Activated CD8-positive, alpha-beta memory T cell treated with anti-CD3 and anti-CD28 coated beads for 24 hours (primary cell): ENCODE data around the gene LLGL2.
A peak's percentile ranks its signal among the peaks of the same experiment; 100 is the strongest.
"Not testable (repeated sequence)": the region's sequence is repeated elsewhere in the genome, so short reads cannot be mapped to it uniquely, and the experiment has no call there.

Experiments
- DNase-seq: peaks from one replicate; pipeline ENCODE4 v3.0.0-alpha.2; 2020

LLGL2 gene

DNA sequence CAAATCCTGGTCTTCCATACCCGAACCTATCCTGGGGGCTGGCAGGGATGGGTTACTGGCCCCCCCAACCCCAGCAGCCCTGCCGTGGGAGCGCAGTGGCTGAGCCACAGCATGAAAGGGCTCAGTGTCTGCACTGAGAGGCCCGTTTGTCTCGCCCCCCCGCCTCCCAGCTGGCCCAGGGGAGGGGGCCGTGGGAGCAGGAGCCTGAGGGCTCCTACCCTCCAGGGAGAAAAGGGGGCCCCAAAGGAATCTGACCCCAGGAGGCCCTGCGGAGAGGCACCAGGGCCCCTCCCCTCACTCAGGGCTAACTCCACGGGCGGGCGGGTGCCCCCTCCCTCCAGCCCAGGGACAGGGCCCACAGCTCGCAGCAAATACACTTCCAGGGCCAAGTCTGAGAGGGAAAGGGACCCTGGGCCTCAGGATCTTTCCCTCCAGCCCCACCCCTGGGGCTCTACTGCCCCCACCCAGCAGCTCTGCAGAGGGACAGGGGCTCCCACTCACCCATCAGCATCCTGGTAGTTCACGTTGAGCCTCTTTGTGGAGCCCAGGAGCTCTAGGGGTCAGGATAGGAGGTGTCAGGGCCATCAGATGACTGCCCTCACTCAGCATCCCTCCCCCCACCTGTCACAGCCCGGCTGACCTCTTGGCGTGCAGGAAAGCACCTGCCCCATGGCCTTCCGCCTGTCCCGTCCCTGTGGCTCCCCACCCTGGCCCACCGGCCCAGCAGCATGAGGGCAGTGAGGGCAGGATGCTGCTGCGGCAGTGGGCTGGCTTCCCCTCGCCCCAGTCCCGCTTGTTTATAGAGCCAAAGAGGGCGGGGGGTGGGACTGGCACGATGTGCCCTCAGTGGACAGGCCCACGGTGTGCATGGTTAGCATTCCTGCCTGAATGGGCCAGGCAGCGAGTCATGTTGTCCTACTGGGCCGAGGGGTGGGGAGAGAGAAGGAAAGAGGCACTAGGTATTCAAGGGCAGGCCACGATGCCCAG lies 17.5 kb upstream of the LLGL2 start:
- no peak for DNase-seq

DNA sequence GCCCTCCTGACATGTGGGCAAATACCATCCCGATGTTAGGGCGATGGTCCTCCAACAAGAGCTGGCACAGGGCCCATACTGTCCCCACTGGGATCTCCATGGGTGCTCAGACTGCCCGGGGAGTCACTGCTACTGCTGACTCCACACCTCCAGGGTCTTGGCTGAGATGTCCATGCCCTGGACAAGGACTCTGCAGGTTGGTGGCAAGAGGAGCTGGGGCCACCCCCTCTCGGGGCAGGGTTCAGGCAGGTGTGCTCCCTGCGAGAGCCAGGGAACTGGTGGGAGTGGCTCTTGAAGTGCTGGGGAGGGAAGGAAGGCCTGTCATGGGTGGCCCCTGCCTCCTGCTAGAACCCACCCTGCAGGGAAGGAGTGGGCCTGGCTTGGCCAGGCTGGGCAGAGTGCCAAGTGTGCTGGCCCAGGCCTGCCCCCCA lies 16.6 kb upstream of the LLGL2 start:
- DNase-seq, result no peak

DNA sequence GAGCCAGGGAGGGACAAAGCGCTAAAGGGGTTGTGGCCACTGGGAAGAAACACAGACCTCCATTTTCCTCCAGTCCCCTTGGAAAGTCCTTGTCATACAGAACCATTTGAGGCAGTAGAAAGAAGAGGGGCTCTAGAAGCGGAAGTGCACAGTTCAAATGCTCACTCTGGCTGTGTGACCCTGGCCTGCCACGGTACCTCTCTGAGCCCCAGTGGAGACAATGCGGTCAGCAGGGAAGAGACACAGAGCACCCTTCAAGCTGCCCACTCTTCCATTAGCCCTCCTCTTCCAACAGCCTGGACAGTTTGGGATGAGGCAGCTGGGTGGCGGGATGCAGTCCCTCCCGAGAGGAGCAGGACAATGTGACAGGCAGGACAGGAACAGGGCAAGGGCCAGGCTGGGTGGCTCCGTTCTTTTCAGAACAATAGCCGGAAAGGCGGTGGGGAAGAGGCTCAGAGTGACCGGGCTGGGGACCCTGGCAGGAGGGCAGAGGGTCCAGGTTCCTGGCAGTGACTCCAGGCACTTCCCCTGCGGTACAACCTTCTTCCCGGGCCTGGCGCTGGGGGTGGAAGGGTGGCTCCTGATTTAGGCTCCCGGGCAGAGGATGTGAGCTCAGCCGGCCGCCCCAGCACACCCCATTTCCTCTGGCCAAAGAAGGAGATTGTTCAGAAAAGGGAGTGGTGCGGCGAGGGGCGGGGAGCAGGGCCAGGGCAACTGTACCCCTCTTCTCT lies 15.8 kb upstream of the LLGL2 start:
- no peak for DNase-seq

DNA sequence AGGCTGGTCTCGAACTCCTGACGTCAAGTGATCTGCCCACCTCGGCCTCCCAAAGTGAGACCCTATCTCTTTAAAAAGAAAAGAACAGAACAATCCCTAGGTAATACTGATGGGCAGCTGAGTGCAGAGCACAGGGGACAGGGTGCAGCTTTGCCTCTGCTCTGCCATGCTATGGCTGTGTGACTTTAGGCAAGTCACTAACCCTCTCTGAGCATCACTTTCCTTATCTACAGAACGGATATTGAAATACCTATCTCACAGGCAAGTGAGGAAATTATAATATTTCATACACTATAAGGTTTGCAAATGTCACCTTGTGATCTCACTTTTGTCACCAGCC lies 14.3 kb upstream of the LLGL2 start:
- DNase-seq, result no peak

DNA sequence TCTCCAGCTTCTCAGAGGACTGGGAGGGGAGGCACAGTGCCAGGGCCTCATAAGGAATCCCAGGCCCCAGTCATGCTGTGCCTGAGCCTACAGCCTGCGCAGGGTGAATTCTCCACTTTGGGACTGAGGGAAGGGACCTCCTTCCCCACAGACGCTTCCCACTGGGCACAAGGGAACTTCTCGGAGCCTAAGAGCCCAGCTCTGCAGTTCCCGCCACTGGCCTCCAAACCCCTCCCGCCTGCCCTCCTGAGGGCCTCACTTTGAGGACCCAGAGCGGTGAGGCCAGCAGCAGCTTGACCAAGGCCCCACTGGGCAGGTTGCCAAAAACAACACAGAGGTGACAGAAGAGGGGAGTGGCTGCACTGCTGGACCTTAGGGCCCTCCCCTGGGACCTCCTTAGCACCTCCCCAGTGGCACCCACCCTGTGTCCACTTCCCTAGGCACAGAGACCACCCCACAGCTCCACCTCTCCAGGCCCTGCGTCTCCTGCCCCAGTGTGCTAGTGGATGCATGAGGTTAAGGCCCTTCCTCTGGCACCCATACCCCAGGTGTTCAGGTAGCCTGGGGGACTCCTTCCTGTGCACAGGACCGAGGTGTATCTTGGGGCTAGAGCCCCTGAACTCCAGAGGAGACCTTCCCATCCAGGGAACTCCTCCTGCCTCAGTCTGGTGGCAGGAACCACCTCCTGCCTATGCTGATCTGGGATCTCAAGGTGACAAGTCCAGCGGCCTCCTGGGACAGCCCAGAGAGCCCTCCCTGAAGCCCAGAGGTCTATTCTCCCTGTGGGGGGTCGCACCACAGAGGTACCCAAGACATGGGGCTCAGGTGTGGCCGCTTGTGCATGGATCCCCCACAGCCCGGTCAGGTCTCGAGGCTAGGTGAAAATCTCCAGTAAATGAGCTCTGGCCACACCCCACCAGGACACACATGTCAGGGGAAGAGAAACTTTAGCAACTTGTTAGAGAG lies 13.6 kb upstream of the LLGL2 start:
- no peak for DNase-seq

DNA sequence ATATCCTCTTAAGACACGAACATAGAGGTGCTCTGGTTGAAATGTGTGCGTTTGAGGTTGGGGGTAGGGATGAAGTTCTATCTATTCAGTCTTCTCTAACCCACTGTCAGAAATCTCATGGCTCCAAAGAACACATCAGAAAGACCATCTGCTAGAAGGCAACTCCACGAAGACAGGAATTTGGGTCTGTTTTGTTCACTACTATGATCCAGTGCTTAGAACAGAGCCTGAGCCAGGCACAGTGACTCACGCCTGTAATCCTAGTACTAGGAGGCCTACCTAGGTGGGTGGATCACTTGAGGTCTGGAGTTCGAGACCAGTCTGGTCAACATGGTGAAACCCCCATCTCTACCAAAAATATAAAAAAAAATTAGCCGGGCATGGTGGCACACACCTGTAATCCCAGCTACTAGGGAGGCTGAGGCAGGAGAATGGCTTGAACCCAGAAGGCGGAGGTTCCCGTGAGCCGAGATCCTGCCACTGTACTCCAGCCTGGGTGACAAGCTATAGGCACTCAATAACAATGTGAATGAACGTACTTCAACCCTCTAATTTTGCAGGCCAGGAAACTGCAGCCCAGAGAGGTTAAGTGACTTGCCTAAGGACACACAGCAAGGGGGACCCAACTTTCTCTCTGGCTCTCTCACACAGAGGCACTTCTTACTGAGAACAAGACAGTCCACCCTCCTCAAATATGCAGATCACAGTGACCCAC lies 12.4 kb upstream of the LLGL2 start:
- DNase-seq, result no peak

DNA sequence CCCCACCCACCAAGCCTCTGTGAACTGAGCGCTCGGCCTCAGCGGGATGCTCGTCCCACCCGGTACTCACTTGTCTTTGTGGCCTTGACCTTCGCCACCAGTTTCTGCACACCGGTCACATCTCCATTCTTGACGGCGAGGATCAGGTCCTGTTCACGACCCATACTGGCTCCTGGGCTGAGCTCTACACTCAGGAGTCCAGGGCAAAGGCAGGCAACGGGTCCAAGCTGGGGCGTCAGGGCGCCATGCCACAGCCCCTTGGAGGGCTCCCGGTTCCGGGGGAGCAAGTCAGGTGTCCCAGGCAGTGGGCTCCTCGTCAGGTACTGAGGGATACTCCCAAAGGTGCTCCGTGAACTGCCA lies 11.9 kb upstream of the LLGL2 start:
- DNase-seq, result no peak

DNA sequence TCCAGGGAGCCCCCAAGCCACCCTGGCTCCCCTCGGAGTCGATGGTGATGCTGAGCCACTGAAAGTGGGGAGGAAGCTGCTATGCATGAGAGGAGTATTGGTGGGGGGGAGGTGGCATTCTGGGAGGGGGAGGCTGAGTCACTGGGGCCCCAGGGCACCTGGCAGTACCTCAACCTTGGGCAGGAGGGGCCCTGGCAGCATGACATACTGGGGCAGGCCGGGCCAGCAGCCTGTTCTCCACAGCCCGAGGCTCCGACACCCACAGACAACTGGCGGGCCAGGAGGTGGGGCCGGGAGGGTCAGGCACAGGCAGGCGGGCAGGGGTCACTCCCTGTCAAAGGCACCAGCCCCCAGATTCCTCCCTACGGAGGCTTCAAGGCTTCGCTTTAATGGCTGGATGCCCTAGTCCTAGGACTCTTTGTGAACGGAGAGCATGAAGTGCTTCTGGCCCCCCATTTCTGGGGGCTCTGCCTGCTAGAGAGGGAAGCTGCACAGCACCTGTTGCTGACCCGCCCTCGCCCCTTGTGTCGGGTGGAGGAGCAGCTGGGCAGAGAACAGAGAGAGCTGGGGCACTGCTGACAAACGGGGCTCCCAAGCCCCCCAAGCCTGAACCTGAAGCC lies 11.1 kb upstream of the LLGL2 start:
- DNase-seq, result no peak

DNA sequence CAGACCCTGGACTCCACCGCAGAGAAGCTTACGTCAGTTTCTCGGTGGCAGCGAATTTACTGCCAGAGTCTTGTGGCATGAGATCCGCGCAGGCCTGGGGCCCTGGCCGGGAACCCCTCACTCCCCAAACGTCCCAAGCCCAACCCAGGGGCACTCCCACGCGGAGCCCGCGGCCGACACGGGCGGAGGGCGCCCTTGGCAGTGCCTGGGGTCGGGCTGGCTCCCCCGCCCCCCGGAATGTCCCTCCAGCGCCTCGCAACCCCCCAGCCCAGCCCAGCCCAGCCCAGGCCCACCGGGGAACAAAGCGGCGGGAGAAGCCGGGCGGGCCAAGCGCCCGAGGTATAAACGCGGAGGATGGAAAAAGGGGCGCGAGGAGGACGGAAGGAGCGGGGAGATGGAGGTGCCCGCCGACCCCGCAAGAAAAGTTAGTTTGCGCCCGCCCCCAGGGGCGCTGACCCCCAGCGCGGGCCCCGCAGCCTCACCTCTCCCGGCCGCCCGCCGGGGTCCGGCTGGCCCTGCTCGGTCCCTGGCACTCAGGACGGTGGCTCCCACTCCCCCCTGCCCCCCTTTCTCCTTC lies 10.5 kb upstream of the LLGL2 start:
- DNase-seq, result peak; percentile 64

DNA sequence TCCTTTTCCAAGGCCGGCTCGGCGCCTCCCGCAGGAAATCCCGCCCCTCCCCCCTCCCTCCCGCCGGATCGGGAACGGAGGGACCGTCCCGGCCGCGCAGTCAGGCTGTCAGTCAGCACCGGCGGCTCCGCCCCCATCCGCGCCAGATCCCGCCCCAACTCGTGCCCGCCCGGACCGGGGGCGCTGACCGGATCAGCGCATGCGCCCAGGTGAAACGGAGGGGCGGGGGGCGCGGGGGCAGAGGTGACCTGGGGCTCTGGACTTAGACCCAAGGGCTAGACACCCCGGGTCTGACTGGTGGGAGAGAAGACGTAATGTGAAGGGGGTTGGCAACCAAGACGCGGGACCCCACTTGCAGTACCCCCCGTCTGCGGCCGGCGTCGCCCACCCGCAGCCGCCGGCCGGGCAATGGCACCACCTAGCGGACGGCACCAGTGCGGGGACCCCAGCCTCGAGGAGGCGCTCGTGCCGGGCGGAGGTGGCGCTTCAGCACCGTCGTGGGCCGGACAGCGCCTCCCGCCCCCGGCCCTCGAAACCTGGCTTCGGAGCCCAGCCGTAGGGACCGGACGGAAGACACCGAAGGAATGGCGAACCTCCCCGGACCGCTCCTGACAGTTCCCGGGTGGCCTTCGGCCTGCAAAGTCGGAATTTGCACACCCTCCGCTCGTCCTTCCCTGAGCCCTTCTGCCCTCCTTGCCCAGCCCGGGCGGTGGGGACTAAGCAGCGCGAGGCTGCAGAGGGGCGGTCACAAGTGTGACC lies 9.8 kb upstream of the LLGL2 start, which contains the start of gene CASKIN2:
TSS of gene CASKIN2 (minus strand) at position 42 of the 759 bp plus-strand sequence. CDS start 1,733 bp downstream, outside the sequence.
- DNase-seq, result peak; percentile 96

DNA sequence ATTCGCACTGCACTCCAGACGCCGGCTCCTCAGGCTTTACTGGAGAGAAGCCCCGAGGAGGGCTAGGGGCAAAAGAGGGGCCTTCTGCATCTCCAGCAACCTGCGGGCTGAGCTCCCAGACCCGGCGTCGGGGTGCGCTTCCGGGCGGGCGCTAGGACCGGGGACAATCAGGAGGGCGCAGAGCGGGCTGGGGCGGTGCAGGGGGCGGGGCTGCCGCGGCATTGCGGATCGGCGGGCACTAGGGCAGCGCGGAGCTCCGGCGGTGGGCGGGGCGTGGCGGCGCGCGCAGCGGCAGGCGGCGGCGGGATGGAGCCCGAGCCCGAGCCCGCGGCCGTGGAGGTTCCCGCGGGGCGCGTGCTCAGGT lies 9.3 kb upstream of the LLGL2 start, which contains the start of gene TSEN54:
TSS of gene TSEN54 (plus strand) at position 274 of the 364 bp plus-strand sequence. CDS start at position 307, 33 bp downstream.
- peak; percentile 97 for DNase-seq

DNA sequence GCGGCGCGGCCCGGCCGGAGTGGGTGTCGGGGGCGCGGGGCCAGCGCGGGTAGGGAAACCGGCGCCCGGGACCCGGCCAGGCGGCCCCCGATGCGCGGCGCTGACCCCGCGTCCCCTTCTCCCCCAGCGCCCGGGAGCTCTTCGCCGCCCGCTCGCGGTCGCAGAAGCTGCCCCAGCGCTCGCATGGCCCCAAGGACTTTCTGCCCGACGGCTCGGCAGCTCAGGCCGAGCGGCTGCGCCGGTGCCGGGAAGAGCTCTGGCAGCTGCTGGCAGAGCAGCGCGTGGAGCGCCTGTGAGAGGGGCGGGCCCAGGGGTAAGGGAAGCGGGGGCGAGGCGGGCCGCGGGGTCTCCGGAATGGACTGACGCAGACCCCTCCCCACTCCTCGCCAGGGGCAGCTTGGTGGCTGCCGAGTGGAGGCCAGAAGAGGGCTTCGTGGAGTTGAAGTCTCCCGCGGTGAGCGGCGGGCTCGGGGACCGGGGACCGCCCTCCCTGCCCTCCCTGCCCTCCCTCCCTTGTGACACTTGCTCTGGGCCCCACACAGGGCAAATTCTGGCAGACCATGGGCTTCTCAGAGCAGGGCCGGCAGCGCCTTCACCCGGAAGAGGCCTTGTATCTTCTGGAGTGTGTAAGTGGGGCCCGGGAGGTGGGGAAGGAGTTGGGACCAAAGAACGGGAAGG lies 8.7 kb upstream of the LLGL2 start:
- peak; percentile 83 for DNase-seq

DNA sequence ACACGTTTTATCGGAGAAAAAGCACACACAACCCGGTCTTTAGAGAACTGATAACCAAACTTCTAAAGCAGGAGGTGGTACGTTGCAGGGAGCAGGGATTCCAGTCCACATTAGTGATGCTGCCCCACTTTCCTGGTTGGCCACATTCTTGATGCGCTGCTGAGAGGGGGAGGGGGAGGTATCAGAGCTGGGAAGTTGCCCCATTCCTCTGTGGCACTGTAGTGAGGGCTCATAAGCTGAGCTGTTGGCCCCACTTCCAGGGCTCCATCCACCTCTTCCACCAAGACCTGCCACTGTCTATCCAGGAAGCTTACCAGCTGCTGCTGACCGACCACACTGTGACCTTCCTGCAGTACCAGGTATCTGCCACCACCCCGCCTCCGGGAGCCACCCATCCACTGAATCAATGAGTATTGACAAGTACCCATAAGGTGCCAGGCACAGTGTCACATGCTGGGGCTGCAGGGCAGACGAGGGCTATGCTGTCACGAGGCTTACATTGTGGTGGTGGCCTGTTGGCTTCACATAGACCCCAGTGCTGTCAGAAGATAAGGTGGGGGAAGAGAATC lies 8.1 kb upstream of the LLGL2 start:
- DNase-seq, result peak; percentile 65

DNA sequence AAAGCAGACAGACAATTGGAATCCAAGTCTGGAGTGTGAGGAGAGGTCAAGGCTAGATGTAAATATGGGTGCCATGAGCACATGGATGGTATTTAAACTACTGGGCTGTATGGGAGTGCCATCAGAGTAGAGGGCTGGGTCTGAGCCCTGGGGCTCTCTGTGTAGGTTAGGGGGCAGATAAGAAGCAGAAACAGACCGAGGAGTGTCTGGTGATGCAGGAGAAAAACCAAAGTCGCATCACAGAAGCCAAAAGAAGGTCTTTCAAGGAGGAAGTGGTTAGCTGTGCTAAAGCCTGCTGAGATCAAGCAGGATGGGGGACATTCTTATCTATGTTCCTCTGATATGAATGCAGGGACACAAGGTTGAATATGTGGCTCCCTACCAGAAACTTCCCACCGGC lies 7.3 kb upstream of the LLGL2 start:
- no peak for DNase-seq

DNA sequence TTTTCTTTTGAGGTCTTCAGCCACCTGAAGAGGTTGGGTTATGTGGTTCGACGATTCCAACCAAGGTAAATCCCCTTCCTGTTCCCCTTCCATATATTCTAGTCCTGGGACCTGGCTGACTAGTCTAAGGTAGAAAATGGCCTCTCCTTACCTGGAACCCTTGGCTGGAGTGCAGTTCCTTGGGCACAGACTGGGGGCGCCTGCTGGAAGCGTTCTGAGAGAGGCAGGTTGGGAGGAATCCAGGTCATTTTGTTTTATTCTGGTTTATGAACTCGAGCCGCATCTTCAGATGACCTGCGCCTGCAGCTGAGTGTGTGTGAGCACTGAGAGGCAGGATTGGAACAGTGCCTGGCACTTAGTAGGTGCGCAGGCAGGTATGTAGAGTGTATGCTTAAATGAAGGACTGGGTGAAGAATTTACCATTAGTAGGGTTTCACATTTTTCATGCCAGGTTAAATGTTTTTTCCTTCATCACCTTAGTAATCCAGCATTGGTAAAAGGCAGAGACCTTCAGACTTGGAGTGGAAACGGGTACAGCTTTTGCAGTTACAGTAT lies 6.4 kb upstream of the LLGL2 start:
- DNase-seq, result no peak

DNA sequence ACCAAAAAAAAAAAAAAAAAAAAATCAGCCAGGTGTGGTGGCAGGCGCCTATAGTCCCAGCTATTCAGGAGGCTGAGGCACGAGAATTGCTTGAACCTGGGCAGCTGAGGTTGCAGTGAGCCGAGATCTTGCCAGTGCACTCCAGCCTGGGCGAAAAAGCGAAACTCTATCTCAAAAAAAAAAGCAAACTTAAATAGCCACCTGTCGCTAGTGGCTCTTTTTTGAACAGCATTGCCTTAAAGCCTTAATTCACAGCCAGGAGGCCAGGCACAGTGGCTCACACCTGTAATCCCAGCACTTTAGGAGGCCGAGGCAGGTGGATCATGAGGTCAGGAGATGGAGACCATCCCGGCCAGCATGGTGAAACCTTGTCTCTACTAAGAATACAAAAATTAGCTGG lies 5.1 kb upstream of the LLGL2 start:
- DNase-seq, result not testable (repeated sequence)

DNA sequence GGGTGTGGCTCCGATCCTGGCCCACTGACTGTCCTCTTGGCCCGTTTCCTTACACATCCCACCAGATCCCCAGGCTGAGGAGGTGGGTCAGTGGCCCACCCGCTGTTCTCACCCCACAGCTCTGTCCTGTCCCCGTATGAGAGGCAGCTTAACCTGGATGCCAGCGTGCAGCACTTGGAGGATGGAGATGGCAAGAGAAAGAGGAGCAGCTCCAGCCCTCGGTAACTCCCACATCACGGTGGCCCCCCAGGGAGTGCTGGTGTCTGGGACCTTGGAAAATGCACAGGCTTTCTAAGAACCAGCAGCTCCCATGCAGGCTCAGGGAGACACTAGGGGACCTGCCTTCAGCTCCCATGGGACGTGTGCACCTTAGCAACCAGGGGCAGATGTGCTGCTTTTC lies 4.2 kb upstream of the LLGL2 start:
- DNase-seq, result no peak

DNA sequence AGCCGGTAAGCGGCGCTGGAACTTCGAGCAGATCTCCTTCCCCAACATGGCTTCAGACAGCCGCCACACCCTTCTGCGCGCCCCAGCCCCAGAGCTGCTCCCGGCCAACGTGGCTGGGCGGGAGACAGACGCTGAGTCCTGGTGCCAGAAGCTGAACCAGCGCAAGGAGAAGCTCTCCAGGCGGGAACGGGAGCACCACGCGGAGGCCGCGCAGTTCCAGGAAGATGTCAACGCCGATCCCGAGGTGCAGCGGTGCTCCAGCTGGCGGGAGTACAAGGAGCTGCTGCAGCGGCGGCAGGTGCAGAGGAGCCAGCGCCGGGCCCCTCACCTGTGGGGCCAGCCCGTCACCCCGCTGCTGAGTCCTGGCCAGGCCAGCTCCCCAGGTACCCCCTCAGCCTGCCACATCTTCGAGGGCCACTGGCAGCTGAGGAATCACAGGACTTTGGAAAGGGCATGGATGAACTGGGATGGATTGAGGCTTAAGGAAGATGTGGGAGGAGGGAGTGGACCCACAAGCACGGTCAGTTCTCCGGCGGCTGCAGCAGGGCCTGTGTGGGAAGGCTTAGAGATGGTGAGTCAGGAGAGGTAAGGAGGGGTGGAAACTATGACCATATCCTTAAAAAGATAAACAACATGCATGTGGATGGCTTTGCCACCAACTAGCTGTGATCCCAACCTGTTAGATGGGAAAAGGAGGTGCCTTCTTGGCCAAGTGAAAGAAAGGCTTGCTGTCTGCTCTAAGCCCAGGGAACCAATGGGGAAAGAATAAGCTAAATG lies 3.4 kb upstream of the LLGL2 start:
- no peak for DNase-seq
